Thyroid gland (tissue), 4 donors: ENCODE data around the gene GRID2IP. TPM values are rescaled to one million over a fixed set of nuclear protein-coding genes. Genes with fewer than 3 reads are reported as not detected.

ENCODE experiments used
- DNase-seq, 2 donors: peaks; one replicate each; pipeline ENCODE4 v3.0.0-alpha.2; 2019
- H3K27ac ChIP-seq, 3 donors: fragments of 200-600 bp; sonication (generic); 1 replicate in 2 of 3; 2 replicates in 1 of 3; pipeline ENCODE4 v1.5.1; 2016 to 2019; ENCODE audit warnings: mild to moderate bottlenecking in 1 of 3, moderate library complexity in 1 of 3
- H3K27me3 ChIP-seq: fragments of 200-600 bp; sonication (generic); one replicate; pipeline ENCODE4 v1.5.1; 2019
- H3K36me3 ChIP-seq, 2 donors: fragments of 200-600 bp; sonication (generic); one replicate each; pipeline ENCODE4 v1.5.1; 2016 to 2019
- H3K4me1 ChIP-seq, 2 donors: fragments of 200-600 bp; sonication (generic); one replicate each; pipeline ENCODE4 v1.5.1; 2017 to 2019
- H3K4me3 ChIP-seq, 3 donors: fragments of 200-600 bp; sonication (generic); replicated peaks in 1 of 3; 1 replicate in 2 of 3; 2 replicates in 1 of 3; pipeline ENCODE4 v1.5.1; 2016; ENCODE audit warnings: mild to moderate bottlenecking in 1 of 3
- H3K9me3 ChIP-seq: fragments of 200-600 bp; sonication (generic); one replicate; pipeline ENCODE4 v1.5.1; 2017
- CTCF ChIP-seq, 6 experiments: fragments of 200-600 bp in 3 of 6; fragments of 450-650 bp in 3 of 6; sonication (generic) in 3 of 6; IDR thresholded peaks; one replicate each; pipeline ENCODE4 v1.5.1; 2016 to 2019; ENCODE audit warnings: antibody characterized with exemption in 6 of 6, mild to moderate bottlenecking in 2 of 6, inconsistent platforms in 1 of 6, moderate library complexity in 1 of 6
- POLR2A ChIP-seq, 2 donors: fragments of 450-650 bp; IDR thresholded peaks; one replicate each; pipeline ENCODE4 v1.6.1; 2017; ENCODE audit warnings: antibody characterized with exemption in 2 of 2, mild to moderate bottlenecking in 2 of 2, moderate library complexity in 1 of 2
- WGBS, 2 donors: methylation state at CpG; one replicate each; pipeline ENCODE4 v1.1.5; 2017; 5-methylcytosine and 5-hydroxymethylcytosine counted together
- intact Hi-C: fragments of 100-400 bp; cut with DNase I; formaldehyde crosslinking; loops from one replicate; pipeline ENCODE4 v1.15.1; 2023
- total RNA-seq, 4 donors: library from RNA; depleted of rRNA; stranded (reverse); fragments of >200 nt; gene quantifications; one replicate each; pipeline ENCODE4 v1.2.3, GENCODE V29; 2016

The GRID2IP gene
- total RNA-seq, 4 donors from 2014 or later = 0.13 to 0.67 (median 0.40) TPM

- DNase-seq = no peak
- 68 to 73% methylated on average over 7 of the region's 7 CpGs for WGBS, 2 donors
- intact Hi-C loops = no loop called here
These were observed 20.0 kb upstream of the GRID2IP start for GRCh38 chr7:6571160-6571779.

GRCh38 chr7:6567886-6568285 is 16.6 kb upstream of the GRID2IP start:
- no peak overlapping the region for H3K27ac ChIP-seq
- no peak for DNase-seq
- no peak overlapping the region for H3K4me3 ChIP-seq
- TF ChIP-seq CTCF (IDR thresholded peaks at IDR 0.05) = no peak
- no peak for TF ChIP-seq POLR2A (IDR thresholded peaks at IDR 0.05)
- no peaks in the 10 kb centered on the region for H3K36me3 ChIP-seq
- no peaks in the 10 kb centered on the region for H3K4me1 ChIP-seq
- no peaks in the 10 kb centered on the region for H3K27me3 ChIP-seq
- intact Hi-C loops = no loop called here
- H3K9me3 ChIP-seq = no peaks in the 10 kb centered on the region
- 79 to 85% methylated on average over 3 of the region's 3 CpGs for WGBS, 2 donors

More at GRCh38 chr7:6571160-6571779, 20.0 kb upstream of the GRID2IP start:
- TF ChIP-seq CTCF (IDR thresholded peaks at IDR 0.05) = no peak
- TF ChIP-seq POLR2A (IDR thresholded peaks at IDR 0.05) = no peak
- Histone ChIP-seq H3K4me1 (no peaks in the 10 kb centered on the region), H3K36me3 (no peaks in the 10 kb centered on the region), H3K4me3 (no peak overlapping the region), H3K9me3 (no peaks in the 10 kb centered on the region), H3K27ac (no peak overlapping the region), H3K27me3 (no peaks in the 10 kb centered on the region)

GRCh38 chr7:6565655-6566054 is 14.4 kb upstream of the GRID2IP start:
- DNase-seq = no peak
- no peaks in the 10 kb centered on the region for H3K27me3 ChIP-seq
- H3K4me3 ChIP-seq = no peak overlapping the region
- no peaks in the 10 kb centered on the region for H3K4me1 ChIP-seq
- H3K27ac ChIP-seq = no peak overlapping the region
- TF ChIP-seq CTCF (IDR thresholded peaks at IDR 0.05) (no peak), POLR2A (IDR thresholded peaks at IDR 0.05) (no peak)
- no peaks in the 10 kb centered on the region for H3K36me3 ChIP-seq
- H3K9me3 ChIP-seq = no peaks in the 10 kb centered on the region
- intact Hi-C loops = no loop called here
- 91 to 92% methylated on average over 4 of the region's 4 CpGs for WGBS, 2 donors

- Histone ChIP-seq H3K27ac (no peak overlapping the region), H3K27me3 (no peaks in the 10 kb centered on the region), H3K4me1 (no peaks in the 10 kb centered on the region), H3K9me3 (no peaks in the 10 kb centered on the region), H3K4me3 (no peak overlapping the region), H3K36me3 (no peaks in the 10 kb centered on the region)
- DNase-seq = no peak
- TF ChIP-seq CTCF (IDR thresholded peaks at IDR 0.05) (no peak), POLR2A (IDR thresholded peaks at IDR 0.05) (no peak)
- intact Hi-C loops = no loop called here
- 82 to 89% methylated on average over 12 of the region's 12 CpGs for WGBS, 2 donors
These were observed 12.9 kb upstream of the GRID2IP start for GRCh38 chr7:6563936-6564770.

GRCh38 chr7:6562106-6562505 is 10.8 kb upstream of the GRID2IP start:
- 95 to 100% methylated on average over 1 of the region's 1 CpG for WGBS, 2 donors
- no peaks in the 10 kb centered on the region for H3K4me1 ChIP-seq
- TF ChIP-seq POLR2A (IDR thresholded peaks at IDR 0.05) = no peak
- TF ChIP-seq CTCF (IDR thresholded peaks at IDR 0.05) = no peak
- no peak overlapping the region for H3K4me3 ChIP-seq
- DNase-seq = no peak
- H3K27me3 ChIP-seq = no peaks in the 10 kb centered on the region
- no peaks in the 10 kb centered on the region for H3K9me3 ChIP-seq
- intact Hi-C loops = no loop called here
- no peaks in the 10 kb centered on the region for H3K36me3 ChIP-seq
- no peak overlapping the region for H3K27ac ChIP-seq
